GM20431 (cell line): ENCODE measurements around the gene SCML1.

Experiments
- in situ Hi-C: fragments of 300-500 bp; cut with MseI, MboI; formaldehyde crosslinking; loops from one replicate; pipeline ENCODE4 v1.15.0; 2020; ENCODE audit warnings: low sequenced_read_pairs; ENCODE audit not compliant: unreplicated experiment

The SCML1 gene

GRCh38 chrX:17736856-17737709, at the start of gene SCML1:
TSS of gene SCML1 (plus strand) at chrX:17737493. CDS start at chrX:17744187, 6,694 bp downstream.
- in situ Hi-C loops = no loop called here

- in situ Hi-C loops = loop anchor here (25.0 kb wide), 1 partner anchor 450 kb away; no protein-coding TSS in a partner anchor
Observed at GRCh38 chrX:17687648-17688047, 49.6 kb upstream of the SCML1 start.

- in situ Hi-C loops = loop anchor here (25.0 kb wide), 1 partner anchor 453 kb away; no protein-coding TSS in a partner anchor
Observed at GRCh38 chrX:17689971-17690409, 47.3 kb upstream of the SCML1 start.

- in situ Hi-C loops = loop anchor here (25.0 kb wide), 1 partner anchor 456 kb away; no protein-coding TSS in a partner anchor
Observed at GRCh38 chrX:17692709-17693346, 44.5 kb upstream of the SCML1 start.

GRCh38 chrX:17697191-17697590, 40.1 kb upstream of the SCML1 start:
- in situ Hi-C loops = loop anchor here (25.0 kb wide), 1 partner anchor 460 kb away; no protein-coding TSS in a partner anchor

- in situ Hi-C loops = no loop called here
Observed at GRCh38 chrX:17700976-17701375, 36.3 kb upstream of the SCML1 start.

- in situ Hi-C loops = no loop called here
Observed at GRCh38 chrX:17703201-17703600, 34.1 kb upstream of the SCML1 start.

GRCh38 chrX:17705211-17705610, 32.1 kb upstream of the SCML1 start:
- in situ Hi-C loops = no loop called here

GRCh38 chrX:17706676-17707075, 30.6 kb upstream of the SCML1 start:
- in situ Hi-C loops = no loop called here

GRCh38 chrX:17707731-17708130, 29.6 kb upstream of the SCML1 start:
- in situ Hi-C loops = no loop called here

- in situ Hi-C loops = no loop called here
Observed at GRCh38 chrX:17710871-17711301, 26.4 kb upstream of the SCML1 start.

- in situ Hi-C loops = no loop called here
Observed at GRCh38 chrX:17713288-17713687, 24.0 kb upstream of the SCML1 start.

GRCh38 chrX:17718649-17719165, 18.6 kb upstream of the SCML1 start:
- in situ Hi-C loops = no loop called here

GRCh38 chrX:17719711-17720110, 17.6 kb upstream of the SCML1 start:
- in situ Hi-C loops = no loop called here

GRCh38 chrX:17721715-17722114, 15.6 kb upstream of the SCML1 start:
- in situ Hi-C loops = no loop called here

GRCh38 chrX:17725181-17725580, 12.1 kb upstream of the SCML1 start:
- in situ Hi-C loops = no loop called here

GRCh38 chrX:17732138-17732783, 5.0 kb upstream of the SCML1 start:
- in situ Hi-C loops = no loop called here

GRCh38 chrX:17735406-17735805, 1.9 kb upstream of the SCML1 start:
- in situ Hi-C loops = no loop called here

- in situ Hi-C loops = no loop called here
Observed at GRCh38 chrX:17736478-17736855, 826 bp upstream of the SCML1 start.

- in situ Hi-C loops = no loop called here
Observed at GRCh38 chrX:17737710-17737985, 355 bp downstream of the SCML1 start.
